Epithelial cell of esophagus (primary cell): Measurements from ENCODE around the gene SPSB3.

Experiments used
- DNase-seq: peaks from one replicate; pipeline ENCODE4 v3.0.0; 2010; ENCODE audit warnings: low read depth
- H3K4me3 ChIP-seq: 2 replicates; pipeline ENCODE4 v1.5.1; 2011; ENCODE audit warnings: mild to moderate bottlenecking, low read length, control low read depth
- TF ChIP-seq, protein P1 (sequence below): IDR thresholded peaks from 2 replicates; pipeline ENCODE4 v1.5.1; 2011; ENCODE audit warnings: low read depth, mild to moderate bottlenecking, low read length, control low read depth, inconsistent platforms; ENCODE audit not compliant: insufficient read depth; ENCODE audit errors: missing control alignments

Gene SPSB3

DNA sequence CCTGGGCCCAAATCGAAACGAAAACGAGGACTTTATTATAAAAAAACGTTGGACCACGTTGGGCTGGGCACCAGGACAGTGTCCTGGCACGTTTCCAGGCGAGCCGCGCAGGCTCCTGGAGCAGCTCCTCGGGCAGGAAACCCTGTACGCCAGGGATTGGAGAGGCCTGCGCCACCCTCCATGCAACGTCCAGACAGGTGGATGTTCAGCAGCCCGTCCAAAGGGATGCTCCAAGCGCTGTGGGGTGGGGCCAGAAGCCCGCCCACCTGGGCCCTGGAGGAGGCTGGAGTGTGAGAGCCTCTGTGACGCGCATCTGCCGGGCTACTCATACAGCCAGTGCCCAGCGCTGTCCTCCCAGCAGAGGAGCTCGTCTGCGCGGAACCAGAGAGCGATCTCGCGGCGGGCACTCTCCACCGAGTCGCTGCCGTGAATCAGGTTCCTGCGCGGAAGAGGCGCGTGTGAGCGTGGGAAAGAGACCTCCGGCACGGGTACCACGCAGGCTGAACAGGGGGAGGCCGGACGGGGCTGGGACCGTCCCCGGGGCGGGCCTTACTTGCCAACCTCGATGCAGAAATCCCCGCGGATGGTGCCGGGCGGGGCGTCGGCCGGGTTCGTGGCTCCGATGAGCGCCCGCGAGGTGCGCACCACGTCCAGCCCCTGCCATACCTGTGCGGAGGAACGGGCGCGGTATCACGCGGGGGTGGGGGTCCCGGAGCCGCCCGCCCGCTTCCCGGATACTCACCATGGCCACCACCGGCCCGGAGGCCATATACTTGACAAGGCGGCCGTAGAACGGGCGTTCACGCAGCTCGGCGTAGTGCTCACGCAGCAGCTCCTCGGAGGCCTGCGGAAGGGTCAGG lies 11.8 kb downstream of the SPSB3 start:
- peak overlapping the region; percentile 71 for H3K4me3 ChIP-seq
- DNase-seq, result peak; percentile 81
- TF ChIP-seq, protein P1, sequence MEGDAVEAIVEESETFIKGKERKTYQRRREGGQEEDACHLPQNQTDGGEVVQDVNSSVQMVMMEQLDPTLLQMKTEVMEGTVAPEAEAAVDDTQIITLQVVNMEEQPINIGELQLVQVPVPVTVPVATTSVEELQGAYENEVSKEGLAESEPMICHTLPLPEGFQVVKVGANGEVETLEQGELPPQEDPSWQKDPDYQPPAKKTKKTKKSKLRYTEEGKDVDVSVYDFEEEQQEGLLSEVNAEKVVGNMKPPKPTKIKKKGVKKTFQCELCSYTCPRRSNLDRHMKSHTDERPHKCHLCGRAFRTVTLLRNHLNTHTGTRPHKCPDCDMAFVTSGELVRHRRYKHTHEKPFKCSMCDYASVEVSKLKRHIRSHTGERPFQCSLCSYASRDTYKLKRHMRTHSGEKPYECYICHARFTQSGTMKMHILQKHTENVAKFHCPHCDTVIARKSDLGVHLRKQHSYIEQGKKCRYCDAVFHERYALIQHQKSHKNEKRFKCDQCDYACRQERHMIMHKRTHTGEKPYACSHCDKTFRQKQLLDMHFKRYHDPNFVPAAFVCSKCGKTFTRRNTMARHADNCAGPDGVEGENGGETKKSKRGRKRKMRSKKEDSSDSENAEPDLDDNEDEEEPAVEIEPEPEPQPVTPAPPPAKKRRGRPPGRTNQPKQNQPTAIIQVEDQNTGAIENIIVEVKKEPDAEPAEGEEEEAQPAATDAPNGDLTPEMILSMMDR, result no peak

DNA sequence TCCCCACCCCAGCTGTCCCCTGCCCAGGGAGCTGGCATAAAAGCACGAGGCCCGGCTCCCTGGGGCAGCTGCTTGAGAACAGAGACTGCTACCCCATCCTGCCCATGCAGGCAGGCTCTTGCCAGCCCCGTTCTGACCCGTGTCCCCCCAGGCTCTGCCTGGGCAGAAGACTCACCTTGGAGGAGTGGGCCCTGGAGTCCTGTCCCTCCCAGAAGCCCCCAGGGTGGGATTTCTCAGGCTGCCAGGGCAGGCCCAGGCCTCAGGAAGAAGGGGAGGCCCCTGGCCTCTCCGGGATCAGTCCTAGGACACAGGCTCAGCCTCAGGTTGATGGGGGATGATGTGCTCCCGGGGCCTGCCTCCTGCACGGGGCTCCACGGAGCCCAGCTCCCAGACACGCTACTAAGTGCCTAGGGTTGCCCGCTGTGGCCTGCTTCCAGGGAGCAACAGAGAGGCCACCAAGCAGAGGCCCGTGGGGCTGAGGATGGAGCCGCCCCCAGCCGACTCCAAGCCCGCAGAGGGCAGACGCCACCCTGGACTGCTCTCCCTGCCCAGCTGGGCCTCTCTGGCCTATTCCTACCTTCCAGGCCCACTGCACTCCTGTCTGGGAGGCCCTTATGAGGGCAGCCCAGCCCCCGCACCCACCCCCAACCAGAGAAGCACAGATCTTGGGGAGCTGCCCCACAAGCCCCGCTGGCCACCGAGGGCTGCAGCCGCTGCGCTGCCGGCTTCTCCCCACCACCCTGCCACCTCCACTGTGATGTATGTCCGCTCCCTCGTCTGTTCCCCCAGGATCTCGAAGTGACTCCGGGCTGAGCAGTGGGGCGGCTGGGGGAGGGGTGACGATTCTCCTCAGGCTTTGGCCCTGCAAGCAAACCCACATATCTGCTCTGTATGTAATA lies 12.7 kb downstream of the SPSB3 start:
- no peak overlapping the region for H3K4me3 ChIP-seq
- DNase-seq, result no peak
- TF ChIP-seq, protein P1, result no peak

DNA sequence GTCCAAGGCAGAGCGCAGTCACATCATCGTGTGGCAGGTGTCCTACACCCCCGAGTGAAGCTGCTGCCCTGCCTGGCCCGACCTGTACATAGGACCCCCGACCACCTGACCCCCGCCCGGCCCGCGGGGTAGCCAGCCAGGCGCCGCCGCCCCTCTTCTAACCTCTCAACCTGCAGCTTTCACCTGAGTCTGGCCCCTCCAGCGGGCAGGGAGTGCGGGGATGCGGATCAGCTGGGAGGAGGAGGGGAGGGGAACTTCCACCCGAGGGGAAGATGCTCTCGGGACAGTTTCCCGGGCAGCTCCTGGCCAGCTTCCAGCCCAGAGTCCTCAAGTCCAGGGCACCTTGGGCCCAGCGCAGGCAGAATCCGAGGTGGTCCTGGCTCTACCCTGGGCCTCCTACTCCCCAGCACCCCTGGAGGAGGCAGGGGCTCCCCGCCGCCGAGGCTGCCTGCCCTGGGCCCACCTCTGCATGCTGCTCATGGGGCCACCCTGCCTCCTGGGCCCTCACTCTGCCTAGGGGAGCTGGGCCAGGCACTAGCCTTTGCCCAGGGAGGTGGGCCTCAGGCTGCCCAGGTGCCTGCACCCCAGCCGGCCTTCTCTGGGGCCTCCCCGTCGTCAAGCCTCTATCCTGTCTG lies 13.5 kb downstream of the SPSB3 start:
- H3K4me3 ChIP-seq, result no peak overlapping the region
- TF ChIP-seq, protein P1, result no peak
- DNase-seq, result no peak

DNA sequence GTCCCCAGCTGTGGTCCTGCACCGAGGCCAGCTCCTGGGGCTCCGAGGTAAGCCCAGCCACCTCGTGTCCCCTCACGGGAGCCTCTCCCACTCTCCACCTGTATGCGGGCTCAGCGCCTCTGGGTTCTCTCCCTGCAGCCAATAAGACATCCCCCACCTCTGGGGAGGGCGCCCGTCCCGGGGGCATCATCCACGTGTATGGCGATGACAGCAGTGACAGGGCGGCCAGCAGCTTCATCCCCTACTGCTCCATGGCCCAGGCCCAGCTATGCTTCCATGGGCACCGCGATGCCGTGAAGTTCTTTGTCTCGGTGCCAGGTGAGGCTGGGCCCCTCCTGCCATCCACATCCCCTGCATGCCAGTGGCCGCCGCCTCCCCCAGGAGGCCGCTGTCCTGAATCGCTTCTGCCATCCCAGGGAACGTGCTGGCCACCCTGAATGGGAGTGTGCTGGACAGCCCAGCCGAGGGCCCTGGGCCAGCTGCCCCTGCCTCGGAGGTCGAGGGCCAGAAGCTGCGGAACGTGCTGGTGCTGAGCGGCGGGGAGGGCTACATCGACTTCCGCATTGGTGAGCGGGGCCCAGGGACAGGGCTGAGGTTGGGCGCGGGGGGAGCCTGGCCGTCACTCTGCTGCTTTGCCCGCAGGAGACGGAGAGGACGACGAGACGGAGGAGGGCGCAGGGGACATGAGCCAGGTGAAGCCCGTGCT lies 14.2 kb downstream of the SPSB3 start:
- H3K4me3 ChIP-seq, result no peak overlapping the region
- DNase-seq, result no peak
- TF ChIP-seq, protein P1, result no peak

DNA sequence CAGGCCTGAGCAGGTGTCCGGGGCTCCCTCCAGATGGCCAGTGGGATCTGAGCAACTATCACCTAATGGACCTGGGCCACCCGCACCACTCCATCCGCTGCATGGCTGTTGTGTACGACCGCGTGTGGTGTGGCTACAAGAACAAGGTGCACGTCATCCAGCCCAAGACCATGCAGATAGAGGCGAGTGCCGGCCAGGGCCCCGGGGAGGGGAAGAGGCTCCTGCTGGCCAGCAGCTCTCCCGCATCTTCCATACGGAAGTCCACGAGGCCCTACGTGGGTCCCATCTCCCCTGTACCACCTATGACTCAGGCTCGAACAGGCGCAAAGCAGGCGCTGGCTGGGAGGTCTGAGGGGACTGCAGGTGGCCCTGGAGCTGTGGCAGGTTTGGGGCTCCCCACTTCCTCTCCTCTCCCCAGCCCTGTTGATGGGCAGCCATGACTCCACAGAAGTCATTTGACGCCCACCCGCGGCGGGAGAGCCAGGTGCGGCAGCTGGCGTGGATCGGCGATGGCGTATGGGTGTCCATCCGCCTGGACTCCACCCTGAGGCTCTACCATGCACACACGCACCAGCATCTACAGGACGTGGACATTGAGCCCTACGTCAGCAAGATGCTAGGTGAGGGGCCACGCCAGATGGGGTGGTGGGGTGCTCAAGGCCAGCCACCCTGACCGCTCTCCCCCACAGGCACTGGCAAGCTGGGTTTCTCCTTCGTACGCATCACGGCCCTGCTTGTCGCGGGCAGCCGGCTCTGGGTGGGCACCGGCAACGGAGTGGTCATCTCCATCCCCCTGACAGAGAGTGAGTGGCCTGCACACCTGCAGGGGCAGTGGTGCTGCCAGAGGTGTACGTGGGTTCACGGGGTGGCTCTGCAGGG lies 15.0 kb downstream of the SPSB3 start:
- DNase-seq, result no peak
- TF ChIP-seq, protein P1, result no peak
- H3K4me3 ChIP-seq, result no peak overlapping the region
